CD4-positive, alpha-beta T cell treated with Interleukin-15 for 1 hour (primary cell): ENCODE results near the gene MARCHF10.
"Not testable (repeated sequence)": the region's sequence is repeated elsewhere in the genome, so short reads cannot be mapped to it uniquely, and the experiment has no call there.

Experiments used
- DNase-seq: peaks from one replicate; pipeline ENCODE4 v3.0.0-alpha.2; 2020

Gene MARCHF10

GRCh38 chr17:62807812-62808575, at the start of gene MARCHF10:
Gene MARCHF10 (minus strand): TSS chr17:62808314. CDS start chr17:62801735, 6,579 bp downstream.
- DNase-seq, result peak; percentile 25

- no peak for DNase-seq
Measured at GRCh38 chr17:62857526-62857925, 49.4 kb upstream of the MARCHF10 start.

GRCh38 chr17:62856594-62856993, 48.5 kb upstream of the MARCHF10 start:
- DNase-seq, result no peak

- DNase-seq, result no peak
Measured at GRCh38 chr17:62855156-62855555, 47.0 kb upstream of the MARCHF10 start.

GRCh38 chr17:62854098-62854680, 46.1 kb upstream of the MARCHF10 start:
- DNase-seq, result no peak

GRCh38 chr17:62852195-62852594, 44.1 kb upstream of the MARCHF10 start:
- DNase-seq, result no peak

- DNase-seq, result not testable (repeated sequence)
Measured at GRCh38 chr17:62849591-62850415, 41.7 kb upstream of the MARCHF10 start.

- no peak for DNase-seq
Measured at GRCh38 chr17:62848334-62848733, 40.2 kb upstream of the MARCHF10 start.

- no peak for DNase-seq
Measured at GRCh38 chr17:62847426-62847825, 39.3 kb upstream of the MARCHF10 start.

- DNase-seq, result no peak
Measured at GRCh38 chr17:62840871-62841270, 32.8 kb upstream of the MARCHF10 start.

- not testable (repeated sequence) for DNase-seq
Measured at GRCh38 chr17:62833816-62834215, 25.7 kb upstream of the MARCHF10 start.

GRCh38 chr17:62832405-62832804, 24.3 kb upstream of the MARCHF10 start:
- DNase-seq, result no peak

GRCh38 chr17:62831066-62831465, 23.0 kb upstream of the MARCHF10 start:
- not testable (repeated sequence) for DNase-seq

GRCh38 chr17:62827746-62828485, 19.8 kb upstream of the MARCHF10 start:
- DNase-seq, result no peak

GRCh38 chr17:62826956-62827355, 18.8 kb upstream of the MARCHF10 start:
- no peak for DNase-seq

GRCh38 chr17:62825182-62825581, 17.1 kb upstream of the MARCHF10 start:
- no peak for DNase-seq

- no peak for DNase-seq
Measured at GRCh38 chr17:62824290-62825131, 16.4 kb upstream of the MARCHF10 start.

- no peak for DNase-seq
Measured at GRCh38 chr17:62823111-62823893, 15.2 kb upstream of the MARCHF10 start.

GRCh38 chr17:62822080-62822904, 14.2 kb upstream of the MARCHF10 start:
- DNase-seq, result no peak
